ENCODE data around the gene ATP8A2.
"Not testable (repeated sequence)": the region's sequence is repeated elsewhere in the genome, so short reads cannot be mapped to it uniquely, and the experiment has no call there.

ATP8A2 gene

GRCh38 chr13:25502031-25502430 is 130.3 kb downstream of the ATP8A2 start:
- TF ChIP-seq CTCF (IDR thresholded peaks at IDR 0.05; ENCODE audit: low read depth, low read length): no peak
- DNase-seq (ENCODE audit: extremely low read depth, low read depth): no peak

DNA sequence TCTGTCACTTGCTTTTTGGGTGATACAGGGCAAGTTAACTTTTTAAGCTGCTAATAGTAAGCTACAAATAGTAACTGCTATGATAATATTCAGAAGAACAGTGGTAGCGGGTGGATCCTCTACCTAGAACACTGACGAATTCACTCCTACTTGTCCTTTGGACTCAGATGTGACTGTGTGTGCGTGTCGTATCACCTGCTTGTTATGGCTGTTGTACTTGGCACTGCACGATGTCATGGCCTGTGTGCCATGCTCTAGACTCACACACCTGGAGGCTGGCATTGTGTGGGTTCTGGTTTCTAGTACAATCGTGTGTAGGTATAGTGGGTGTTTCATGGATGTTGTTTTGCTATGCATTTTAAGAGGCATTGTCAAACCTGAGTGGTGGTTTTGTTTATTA is 130.8 kb downstream of the ATP8A2 start:
- no peak for DNase-seq (ENCODE audit: extremely low read depth, low read depth)
- no peak for TF ChIP-seq CTCF (IDR thresholded peaks at IDR 0.05; ENCODE audit: low read depth, low read length)

- no peak for DNase-seq (ENCODE audit: extremely low read depth, low read depth)
- no peak for TF ChIP-seq CTCF (IDR thresholded peaks at IDR 0.05; ENCODE audit: low read depth, low read length)
These were observed 132.1 kb downstream of the ATP8A2 start for GRCh38 chr13:25503856-25504255.

GRCh38 chr13:25507841-25508240 is 136.1 kb downstream of the ATP8A2 start:
- no peak for DNase-seq (ENCODE audit: extremely low read depth, low read depth)
- TF ChIP-seq CTCF (IDR thresholded peaks at IDR 0.05; ENCODE audit: low read depth, low read length): no peak

GRCh38 chr13:25513060-25513459 is 141.3 kb downstream of the ATP8A2 start:
- DNase-seq (ENCODE audit: extremely low read depth, low read depth): not testable (repeated sequence)

DNA sequence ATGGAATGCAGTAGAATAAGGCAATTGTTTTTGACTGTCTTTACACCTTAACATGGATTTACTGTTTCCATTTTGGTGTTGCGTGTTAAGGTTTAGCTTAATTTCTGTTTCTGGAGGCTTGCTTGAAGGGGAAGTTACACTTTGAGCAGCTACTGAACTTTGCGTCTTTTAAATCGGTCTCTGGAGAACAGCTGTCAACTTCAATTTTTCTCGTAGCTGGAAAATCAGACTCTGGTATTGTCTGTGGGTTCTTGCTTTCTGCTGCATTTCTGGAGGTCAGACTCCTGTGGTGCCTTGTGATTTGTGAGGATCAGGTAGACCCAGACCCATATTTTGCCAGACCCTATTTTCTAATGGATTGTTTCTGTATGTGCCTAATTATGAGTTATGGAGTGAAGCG is 146.7 kb downstream of the ATP8A2 start:
- DNase-seq (ENCODE audit: extremely low read depth, low read depth): no peak
- TF ChIP-seq CTCF (IDR thresholded peaks at IDR 0.05; ENCODE audit: low read depth, low read length): no peak

- TF ChIP-seq CTCF (IDR thresholded peaks at IDR 0.05; ENCODE audit: low read depth, low read length): no peak
- DNase-seq (ENCODE audit: extremely low read depth, low read depth): no peak
These were observed 154.1 kb downstream of the ATP8A2 start for GRCh38 chr13:25525884-25526283.

- TF ChIP-seq CTCF (IDR thresholded peaks at IDR 0.05; ENCODE audit: low read depth, low read length): no peak
- DNase-seq (ENCODE audit: extremely low read depth, low read depth): no peak
These were observed 156.5 kb downstream of the ATP8A2 start for GRCh38 chr13:25528266-25528665.
